Ascending aorta (tissue), 2 donors: ENCODE results near the gene FRMPD4. TPM values are rescaled to one million over a fixed set of nuclear protein-coding genes. Genes with fewer than 3 reads are reported as not detected.

ENCODE experiments used
- DNase-seq, 2 donors: peaks; one replicate each; pipeline ENCODE4 v3.0.0-alpha.2; 2019; ENCODE audit warnings: low spot score in 2 of 2
- H3K27ac ChIP-seq, 2 donors: fragments of 200-600 bp; sonication (generic); one replicate each; pipeline ENCODE4 v1.5.1; 2016 to 2017; ENCODE audit warnings: mild to moderate bottlenecking in 1 of 2
- H3K27me3 ChIP-seq: fragments of 200-600 bp; sonication (generic); one replicate; pipeline ENCODE4 v1.5.1; 2017
- H3K36me3 ChIP-seq, 2 donors: fragments of 200-600 bp; sonication (generic); one replicate each; pipeline ENCODE4 v1.5.1; 2016
- H3K4me1 ChIP-seq, 2 donors: fragments of 200-600 bp; sonication (generic); one replicate each; pipeline ENCODE4 v1.5.1; 2016 to 2017; ENCODE audit warnings: mild to moderate bottlenecking in 1 of 2
- H3K4me3 ChIP-seq, 2 donors: fragments of 200-600 bp; sonication (generic); one replicate each; pipeline ENCODE4 v1.5.1; 2016 to 2017; ENCODE audit warnings: mild to moderate bottlenecking in 1 of 2
- H3K9me3 ChIP-seq, 2 donors: fragments of 200-600 bp; sonication (generic); one replicate each; pipeline ENCODE4 v1.5.1; 2016
- CTCF ChIP-seq, 3 experiments: fragments of 200-600 bp in 2 of 3; fragments of 450-650 bp in 1 of 3; sonication (generic) in 2 of 3; IDR thresholded peaks; one replicate each; pipeline ENCODE4 v1.5.1; 2016 to 2019; ENCODE audit warnings: antibody characterized with exemption in 3 of 3, mild to moderate bottlenecking in 1 of 3, moderate library complexity in 1 of 3
- intact Hi-C: fragments of 100-400 bp; cut with DNase I; formaldehyde crosslinking; loops from one replicate; pipeline ENCODE4 v1.15.1; 2023
- total RNA-seq: library from RNA; depleted of rRNA; stranded (reverse); fragments of >200 nt; gene quantifications from one replicate; pipeline ENCODE4 v1.1.0, GENCODE V29; 2016

Gene FRMPD4
- total RNA-seq, 1 donor from 2014 or later: not detected

DNA sequence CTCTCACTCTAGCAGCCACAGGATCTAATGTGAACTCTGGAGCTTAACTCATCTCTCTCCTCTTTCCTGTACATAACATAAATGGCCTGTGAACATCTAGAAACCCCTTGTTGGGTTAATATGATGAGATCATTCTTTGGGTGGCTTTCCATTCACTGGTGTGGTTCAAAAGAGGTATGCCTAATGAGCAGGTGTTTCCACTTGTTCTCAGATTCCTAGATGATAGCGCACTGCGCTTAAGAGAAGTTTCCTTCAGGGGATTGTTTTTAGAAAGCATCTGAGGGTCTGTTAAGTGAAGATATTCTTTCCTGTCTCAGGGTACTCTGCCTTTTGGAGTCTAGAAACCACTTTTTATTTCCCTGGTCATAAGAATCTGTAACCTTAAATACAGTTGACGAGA is 32.5 kb downstream of the FRMPD4 start:
- Histone ChIP-seq H3K9me3 (no peaks in the 10 kb centered on the region), H3K27ac (no peak overlapping the region), H3K4me3 (no peak overlapping the region), H3K27me3 (no peaks in the 10 kb centered on the region), H3K4me1 (no peaks in the 10 kb centered on the region), H3K36me3 (no peaks in the 10 kb centered on the region)
- no peak for DNase-seq
- no peak for TF ChIP-seq CTCF (IDR thresholded peaks at IDR 0.05)
- intact Hi-C loops: no loop called here

DNA sequence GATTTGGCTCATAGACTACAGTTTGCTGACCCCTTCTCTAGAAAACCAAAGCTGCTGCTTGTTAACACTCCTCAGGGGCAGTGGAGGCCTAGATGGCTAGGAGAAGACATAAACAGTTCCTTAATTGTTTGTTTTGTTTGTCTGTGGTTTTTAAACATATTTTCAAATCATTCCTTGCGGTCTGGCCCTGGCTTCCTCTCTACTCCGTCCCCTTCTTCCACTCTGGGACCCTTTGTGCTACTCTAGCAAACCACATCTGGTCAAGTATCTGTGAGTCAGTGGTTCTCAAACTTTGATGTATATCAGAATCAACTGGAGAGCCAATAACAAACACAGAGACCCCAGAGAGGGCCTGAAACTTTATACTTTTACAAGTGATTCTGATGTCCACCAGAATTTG is 36.1 kb downstream of the FRMPD4 start:
- H3K27me3 ChIP-seq: no peaks in the 10 kb centered on the region
- no peaks in the 10 kb centered on the region for H3K4me1 ChIP-seq
- TF ChIP-seq CTCF (IDR thresholded peaks at IDR 0.05): no peak
- no peak overlapping the region for H3K4me3 ChIP-seq
- H3K36me3 ChIP-seq: no peaks in the 10 kb centered on the region
- DNase-seq: no peak
- no peak overlapping the region for H3K27ac ChIP-seq
- intact Hi-C loops: no loop called here
- H3K9me3 ChIP-seq: no peaks in the 10 kb centered on the region

DNA sequence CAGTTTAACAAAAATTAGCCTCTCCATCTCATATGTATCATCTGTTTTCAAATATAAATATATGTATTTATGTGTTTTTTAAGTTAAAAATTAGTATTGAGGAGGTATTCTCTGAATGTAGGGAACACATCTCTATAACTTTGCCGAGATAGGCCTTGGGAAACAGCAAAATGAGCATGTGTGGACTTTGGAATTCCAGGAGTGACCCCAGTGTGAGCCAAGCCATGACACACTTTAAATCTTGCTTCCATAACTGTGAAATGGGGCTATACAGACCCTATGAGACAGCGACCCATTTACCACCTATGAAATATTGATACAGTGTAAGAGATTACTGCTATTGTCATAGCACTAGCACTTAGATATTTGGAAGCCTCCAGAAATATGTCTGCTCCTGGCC is 58.8 kb downstream of the FRMPD4 start:
- no peak for TF ChIP-seq CTCF (IDR thresholded peaks at IDR 0.05)
- Histone ChIP-seq H3K4me1 (no peaks in the 10 kb centered on the region), H3K36me3 (no peaks in the 10 kb centered on the region), H3K4me3 (no peak overlapping the region), H3K27me3 (no peaks in the 10 kb centered on the region), H3K27ac (no peak overlapping the region), H3K9me3 (no peaks in the 10 kb centered on the region)
- intact Hi-C loops: no loop called here
- DNase-seq: no peak

GRCh38 chrX:12206413-12206812 is 68.1 kb downstream of the FRMPD4 start:
- no peak for DNase-seq
- Histone ChIP-seq H3K9me3 (no peaks in the 10 kb centered on the region), H3K27me3 (no peaks in the 10 kb centered on the region), H3K4me3 (no peak overlapping the region), H3K27ac (no peak overlapping the region), H3K36me3 (no peaks in the 10 kb centered on the region), H3K4me1 (no peaks in the 10 kb centered on the region)
- TF ChIP-seq CTCF (IDR thresholded peaks at IDR 0.05): no peak
- intact Hi-C loops: no loop called here

DNA sequence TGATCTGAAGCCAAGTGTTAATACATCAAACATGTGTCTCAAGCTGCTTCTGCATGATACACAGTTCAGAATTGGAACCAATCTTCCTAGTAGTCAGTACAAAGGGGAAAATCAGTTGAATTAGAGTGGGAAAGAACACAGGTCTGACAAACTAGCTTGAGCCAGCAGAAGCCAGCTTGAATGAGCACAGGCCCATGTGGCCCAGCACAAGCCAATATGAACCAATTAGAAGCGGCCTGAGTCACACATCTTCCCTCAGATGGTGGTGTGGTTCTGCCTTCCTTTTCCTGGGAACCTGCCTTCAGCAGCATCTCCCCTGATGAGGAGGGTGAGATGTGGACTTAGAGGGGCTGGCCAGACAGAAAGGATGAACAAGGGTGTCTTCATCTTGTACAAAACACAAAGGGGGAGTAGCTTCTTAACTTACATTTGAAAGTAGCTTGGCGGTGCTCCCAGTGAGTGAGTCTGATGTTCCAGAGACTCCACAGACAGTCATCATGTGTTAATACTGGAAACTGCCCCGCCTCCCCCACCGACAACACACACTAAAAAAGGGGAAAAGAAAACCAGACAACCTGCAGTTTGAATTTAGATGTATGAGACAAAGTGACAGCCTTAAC is 72.0 kb downstream of the FRMPD4 start:
- no peaks in the 10 kb centered on the region for H3K36me3 ChIP-seq
- H3K9me3 ChIP-seq: no peaks in the 10 kb centered on the region
- no peak for DNase-seq
- intact Hi-C loops: no loop called here
- H3K27me3 ChIP-seq: no peaks in the 10 kb centered on the region
- H3K4me1 ChIP-seq: no peaks in the 10 kb centered on the region
- no peak overlapping the region for H3K27ac ChIP-seq
- no peak for TF ChIP-seq CTCF (IDR thresholded peaks at IDR 0.05)
- no peak overlapping the region for H3K4me3 ChIP-seq

GRCh38 chrX:12210971-12211370 is 72.7 kb downstream of the FRMPD4 start:
- Histone ChIP-seq H3K9me3 (no peaks in the 10 kb centered on the region), H3K27ac (no peak overlapping the region), H3K4me3 (no peak overlapping the region), H3K27me3 (no peaks in the 10 kb centered on the region), H3K4me1 (no peaks in the 10 kb centered on the region), H3K36me3 (no peaks in the 10 kb centered on the region)
- no peak for TF ChIP-seq CTCF (IDR thresholded peaks at IDR 0.05)
- DNase-seq: no peak
- intact Hi-C loops: no loop called here
